GM19193 (cell line): ENCODE results near the gene ARHGAP22.

Experiments used
- POLR2A ChIP-seq: IDR thresholded peaks from 4 replicates; pipeline ENCODE4 v1.6.1; 2011; ENCODE audit not compliant: insufficient read depth, insufficient read length; ENCODE audit errors: extremely low read depth

Gene ARHGAP22

GRCh38 chr10:48464121-48464870 lies 140.6 kb downstream of the ARHGAP22 start:
- TF ChIP-seq POLR2A = no peak

DNA sequence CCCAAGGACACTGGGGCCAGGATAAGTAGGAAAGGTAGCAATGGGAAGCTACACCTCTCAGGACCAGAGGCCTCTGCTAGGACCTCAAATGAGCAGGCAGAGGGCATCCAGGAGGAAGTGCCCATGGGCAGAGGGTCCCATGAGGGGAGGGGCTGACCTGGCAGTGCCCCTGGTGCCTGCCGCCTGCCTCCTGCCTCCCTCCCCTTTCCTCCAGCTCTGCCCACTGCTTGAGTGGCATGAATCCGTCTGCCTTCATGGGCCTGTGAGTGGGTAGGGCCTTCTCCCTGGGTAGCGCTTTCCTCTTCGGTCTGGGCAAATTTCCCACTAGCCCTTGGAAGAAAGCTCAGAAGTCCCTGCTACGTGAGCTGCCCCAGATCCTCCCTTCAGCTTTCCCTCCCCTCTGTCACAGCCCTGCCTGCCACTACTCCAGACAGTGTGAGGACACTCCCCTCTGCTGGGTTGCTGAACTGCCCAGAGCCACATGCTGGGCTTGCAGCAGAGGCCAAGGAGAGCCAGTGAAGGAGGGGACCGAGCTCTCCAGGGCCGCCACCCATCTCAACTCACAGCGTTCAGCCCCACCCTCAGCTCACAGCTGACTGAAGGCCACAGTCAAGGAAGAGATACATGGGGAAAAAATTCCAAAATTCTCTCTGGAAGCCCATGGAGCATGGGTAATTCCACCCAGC lies 141.4 kb downstream of the ARHGAP22 start:
- TF ChIP-seq POLR2A = no peak

DNA sequence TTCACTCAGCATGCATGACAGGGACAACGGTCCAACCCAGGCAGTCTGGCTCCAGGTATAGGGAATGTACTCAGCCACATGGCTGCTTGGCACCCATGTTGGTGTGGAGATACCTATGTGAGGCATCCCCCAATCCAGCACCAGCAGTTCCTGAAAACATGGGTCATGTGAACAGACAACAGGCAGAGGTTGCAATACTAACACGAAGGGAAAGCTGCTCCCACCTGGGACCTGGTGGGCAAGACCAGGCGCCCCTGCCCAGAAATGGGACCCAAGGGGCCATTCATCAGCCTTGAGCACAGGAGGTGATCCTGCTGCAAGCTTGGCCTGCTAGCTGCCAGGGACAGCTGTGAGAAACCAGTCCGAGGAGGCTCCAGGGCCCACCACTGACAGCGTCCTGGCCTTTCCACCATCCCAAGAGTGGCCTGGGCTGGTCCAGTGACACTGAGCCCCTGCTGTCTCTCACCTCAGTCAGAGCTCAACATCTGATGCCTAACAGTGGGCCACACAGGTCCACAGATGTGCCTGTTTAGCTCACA lies 142.3 kb downstream of the ARHGAP22 start:
- TF ChIP-seq POLR2A = no peak

- no peak for TF ChIP-seq POLR2A
These were observed 143.0 kb downstream of the ARHGAP22 start for GRCh38 chr10:48461623-48462481.

GRCh38 chr10:48460182-48460581 lies 144.7 kb downstream of the ARHGAP22 start:
- TF ChIP-seq POLR2A = no peak

DNA sequence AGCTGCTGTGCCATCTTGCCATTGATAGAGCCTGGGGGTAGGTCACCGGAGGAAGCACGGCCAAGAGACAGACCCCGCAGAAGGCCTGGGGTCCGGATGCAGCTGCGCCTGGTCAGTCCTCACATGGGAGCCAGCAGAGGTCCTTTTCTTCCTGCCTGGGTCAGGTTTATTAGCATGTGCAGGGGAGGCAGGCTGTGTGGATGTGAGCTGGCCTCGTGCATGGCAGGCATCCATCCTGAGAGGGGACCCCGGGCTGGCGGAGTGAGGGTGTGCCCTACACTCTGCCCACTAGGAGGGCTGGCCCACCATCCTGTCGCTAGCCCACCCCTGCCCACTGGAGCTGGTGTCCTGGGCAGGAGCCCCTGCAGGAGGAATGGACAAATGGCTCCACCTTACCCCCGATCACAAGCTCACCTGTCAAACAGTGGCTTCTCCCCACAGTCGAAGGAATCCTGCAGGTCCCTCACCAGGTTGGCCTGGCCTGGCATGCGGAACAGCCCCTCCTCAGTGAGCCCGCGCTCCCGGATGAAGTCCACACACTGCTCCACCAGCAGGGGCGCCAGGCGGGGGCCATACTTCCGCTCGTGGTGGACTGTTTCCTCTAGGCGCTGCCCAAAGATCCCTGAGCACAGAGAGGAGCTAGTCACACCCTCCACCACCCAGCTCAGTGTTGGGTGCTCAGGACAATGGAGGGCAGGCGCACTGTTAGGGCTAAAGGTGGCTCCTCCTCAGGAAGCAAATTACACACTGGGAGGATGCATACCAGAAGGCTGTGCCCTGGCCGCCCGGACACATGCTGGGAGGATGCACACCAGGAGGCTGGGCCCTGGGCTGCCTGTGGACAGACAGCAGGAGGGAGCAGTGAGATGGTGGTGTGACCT lies 145.4 kb downstream of the ARHGAP22 start:
- no peak for TF ChIP-seq POLR2A

DNA sequence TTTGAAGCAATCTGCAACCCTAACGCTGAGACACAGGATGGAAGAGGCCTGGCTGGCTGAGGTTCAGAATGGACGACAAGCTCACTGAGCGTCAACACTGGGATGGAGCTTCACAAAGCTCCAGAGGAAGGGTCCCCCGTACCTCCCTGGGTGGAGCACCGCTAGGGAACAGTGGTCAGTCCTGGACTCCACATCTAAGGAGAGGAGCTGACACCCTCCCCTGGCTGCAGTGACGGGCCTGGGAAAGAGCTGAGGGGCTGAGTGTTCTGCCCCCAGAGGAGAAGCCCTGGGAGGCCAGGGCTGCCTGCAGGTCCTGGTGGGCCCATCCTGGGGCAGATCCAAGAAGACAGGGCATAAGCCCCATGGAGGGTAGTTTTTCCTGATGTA lies 146.2 kb downstream of the ARHGAP22 start:
- no peak for TF ChIP-seq POLR2A

DNA sequence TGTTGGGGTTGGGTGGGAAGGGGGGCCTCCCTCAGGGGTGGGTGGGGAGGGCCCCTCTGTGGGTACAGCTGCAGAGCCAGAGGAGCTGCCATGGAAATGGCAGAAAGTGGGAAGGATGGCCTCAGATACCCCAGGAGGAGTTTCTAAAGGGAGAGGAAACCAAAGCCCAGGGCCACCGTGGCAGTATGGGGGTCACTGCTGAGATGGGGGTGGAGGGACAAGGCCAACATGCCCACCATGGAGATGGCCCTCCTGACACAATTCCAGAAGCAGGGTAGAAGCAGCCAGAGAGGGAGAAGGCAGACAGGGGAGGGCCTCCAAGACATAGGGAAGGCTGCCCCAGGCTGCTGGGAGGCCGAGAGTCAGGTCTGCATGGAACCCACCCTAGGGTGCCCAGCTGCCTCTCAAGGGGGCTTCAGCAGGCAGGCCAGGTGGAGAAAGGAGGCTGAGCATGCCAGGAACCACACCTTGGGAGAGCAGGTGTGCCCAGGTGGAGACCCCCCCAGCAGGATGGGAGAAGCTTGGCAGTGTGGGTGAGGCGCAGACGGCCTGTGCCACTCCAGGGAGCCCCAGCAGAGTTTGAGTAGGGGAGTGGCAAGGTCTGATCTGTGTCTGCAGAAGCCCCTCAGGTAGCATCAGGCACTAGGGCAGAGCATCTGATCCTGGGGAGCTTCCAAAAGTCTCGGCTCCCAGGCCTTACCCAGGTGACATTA lies 146.8 kb downstream of the ARHGAP22 start:
- no peak for TF ChIP-seq POLR2A

GRCh38 chr10:48456808-48457761 lies 147.8 kb downstream of the ARHGAP22 start:
- TF ChIP-seq POLR2A = no peak

DNA sequence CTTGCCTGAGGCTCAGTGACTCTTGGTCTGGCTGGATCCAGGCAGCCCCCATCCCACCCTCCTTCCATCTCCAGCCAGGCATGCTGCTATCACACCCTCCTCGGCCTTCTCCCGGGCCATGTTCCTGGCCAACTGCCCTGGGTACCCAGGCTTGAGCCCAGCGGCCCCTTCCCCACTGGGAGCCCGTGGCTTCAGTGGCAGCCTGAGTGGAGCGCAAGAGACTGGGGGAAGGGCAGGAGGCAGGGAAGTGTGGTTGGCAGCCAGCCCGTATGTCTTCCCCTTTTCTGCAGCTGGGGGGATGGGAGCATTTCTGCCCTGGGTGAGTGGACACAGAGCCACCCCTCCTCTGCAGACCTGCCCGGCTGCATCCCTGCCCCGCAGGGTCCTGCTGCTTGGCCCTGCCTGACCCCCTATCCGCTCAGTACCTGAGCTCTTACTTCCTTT lies 148.5 kb downstream of the ARHGAP22 start:
- TF ChIP-seq POLR2A = no peak

DNA sequence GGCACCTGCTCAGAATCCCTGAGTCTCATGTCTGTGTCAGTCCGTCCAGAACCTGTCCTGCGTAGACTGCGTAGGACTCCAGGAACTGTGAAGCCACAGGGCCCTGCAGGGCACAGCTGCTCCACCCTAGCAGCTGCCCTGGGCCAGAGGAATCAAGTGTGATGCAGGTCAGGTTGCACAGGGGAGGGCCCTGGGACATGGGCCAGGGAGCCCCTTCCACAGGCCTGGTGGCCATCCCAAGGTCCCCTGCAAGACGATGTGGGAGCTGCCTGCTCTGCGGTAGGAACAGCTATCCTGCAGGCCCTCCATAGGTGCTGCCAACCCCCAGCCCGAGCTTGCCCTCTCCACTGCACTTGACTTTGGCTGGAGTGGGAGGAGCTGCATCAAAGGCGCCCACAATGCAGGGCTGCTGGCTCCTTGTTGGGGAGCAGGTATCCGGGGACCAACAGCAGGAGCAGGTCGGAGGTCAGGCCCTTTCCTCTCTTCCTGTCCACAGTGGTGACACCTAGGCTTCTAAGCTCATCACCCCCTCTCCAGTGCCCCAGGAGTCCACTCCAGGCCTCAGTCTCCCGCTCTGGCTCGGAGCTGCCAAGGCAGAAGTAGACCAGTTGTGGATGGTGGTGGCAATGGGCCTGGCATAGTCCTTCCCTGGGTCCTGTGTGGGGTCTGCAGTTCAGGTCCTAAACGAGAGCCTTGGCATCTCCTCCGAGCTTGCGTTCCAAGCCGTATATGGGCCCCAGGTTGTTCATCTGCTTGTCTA lies 149.3 kb downstream of the ARHGAP22 start:
- no peak for TF ChIP-seq POLR2A

DNA sequence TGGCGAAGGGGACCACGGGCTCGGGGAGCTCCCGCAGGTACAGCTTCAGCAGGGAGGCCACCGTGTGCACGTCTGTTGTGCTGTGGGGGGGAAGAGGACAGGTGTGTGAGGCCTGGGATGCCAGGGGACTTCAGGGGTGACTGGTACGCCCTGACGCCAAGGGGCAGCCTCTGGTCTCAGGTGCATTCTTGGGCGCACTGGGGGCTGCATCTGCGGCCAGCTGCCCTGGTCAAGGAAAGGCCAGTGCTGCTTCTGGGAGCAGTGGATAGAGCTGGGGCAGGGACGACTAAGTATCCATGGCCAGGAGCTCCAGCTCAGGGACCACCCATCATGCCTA lies 149.8 kb downstream of the ARHGAP22 start:
- TF ChIP-seq POLR2A = no peak
